H9 (cell line): ENCODE results near the gene ILF3. TPM values are rescaled to one million over a fixed set of nuclear protein-coding genes. Genes with fewer than 3 reads are reported as not detected.
A peak's percentile ranks its signal among the peaks of the same experiment; 100 is the strongest.

ENCODE experiments used
- DNase-seq: peaks from one replicate; pipeline ENCODE4 v3.0.0-alpha.2; 2017
- H2AFZ ChIP-seq: one replicate; pipeline ENCODE4 v1.6.1; 2013; ENCODE audit warnings: mild to moderate bottlenecking, low read length, control low read depth, moderate library complexity
- H2AK5ac ChIP-seq: 2 replicates; pipeline ENCODE4 v1.6.1; 2013; ENCODE audit warnings: low read length, control low read depth, mixed read lengths; ENCODE audit not compliant: insufficient read length
- H2BK120ac ChIP-seq: one replicate; pipeline ENCODE4 v1.6.1; 2013; ENCODE audit warnings: low read depth, mild to moderate bottlenecking, low read length, control low read depth, inconsistent platforms; ENCODE audit not compliant: poor library complexity, severe bottlenecking
- H2BK12ac ChIP-seq: 2 replicates; pipeline ENCODE4 v1.6.1; 2013; ENCODE audit warnings: low read length, control low read depth, mixed read lengths, low read depth; ENCODE audit not compliant: insufficient read length
- H2BK15ac ChIP-seq: 2 replicates; pipeline ENCODE4 v1.6.1; 2013; ENCODE audit warnings: low read depth, low read length, control low read depth
- H2BK20ac ChIP-seq: one replicate; pipeline ENCODE4 v1.6.1; 2013; ENCODE audit warnings: low read depth, mild to moderate bottlenecking, low read length, control low read depth, inconsistent platforms; ENCODE audit not compliant: poor library complexity, severe bottlenecking
- H2BK5ac ChIP-seq: 2 replicates; pipeline ENCODE4 v1.6.1; 2013; ENCODE audit warnings: low read length, control low read depth, mixed read lengths; ENCODE audit not compliant: insufficient read length
- H3K14ac ChIP-seq: 2 replicates; pipeline ENCODE4 v1.6.1; 2013; ENCODE audit warnings: low read length, control low read depth; ENCODE audit not compliant: insufficient read depth
- H3K18ac ChIP-seq: 2 replicates; pipeline ENCODE4 v1.6.1; 2013; ENCODE audit warnings: low read depth, mild to moderate bottlenecking, mixed read lengths, low read length, control low read depth; ENCODE audit not compliant: insufficient read length
- H3K23ac ChIP-seq: 2 replicates; pipeline ENCODE4 v1.6.1; 2013; ENCODE audit warnings: low read length, control low read depth, mixed read lengths, low read depth; ENCODE audit not compliant: insufficient read length
- H3K23me2 ChIP-seq: 2 replicates; pipeline ENCODE4 v1.6.1; 2013; ENCODE audit warnings: low read depth, mild to moderate bottlenecking, mixed read lengths, low read length, control low read depth; ENCODE audit not compliant: insufficient read length, poor library complexity, severe bottlenecking
- H3K27ac ChIP-seq: 2 replicates; pipeline ENCODE4 v1.5.1; 2013; ENCODE audit warnings: low read length, control low read depth, mixed read lengths, low read depth; ENCODE audit not compliant: insufficient read length
- H3K27me3 ChIP-seq: 2 replicates; pipeline ENCODE4 v1.6.1; 2013; ENCODE audit warnings: low read length, control low read depth, inconsistent platforms; ENCODE audit not compliant: insufficient read depth
- H3K4ac ChIP-seq: 2 replicates; pipeline ENCODE4 v1.6.1; 2013; ENCODE audit warnings: low read depth, mild to moderate bottlenecking, control low read depth, inconsistent platforms, low read length, moderate library complexity
- H3K4me1 ChIP-seq: 2 replicates; pipeline ENCODE4 v1.6.1; 2013; ENCODE audit warnings: low read length, control low read depth, inconsistent platforms; ENCODE audit not compliant: insufficient read depth
- H3K4me2 ChIP-seq: 2 replicates; pipeline ENCODE4 v1.6.1; 2013; ENCODE audit warnings: low read length, control low read depth, mixed read lengths; ENCODE audit not compliant: insufficient read length, insufficient read depth
- H3K56ac ChIP-seq: 2 replicates; pipeline ENCODE4 v1.6.1; 2013; ENCODE audit warnings: low read depth, mild to moderate bottlenecking, mixed read lengths, low read length, control low read depth; ENCODE audit not compliant: insufficient read length
- H3K79me1 ChIP-seq: 2 replicates; pipeline ENCODE4 v1.6.1; 2013; ENCODE audit warnings: low read depth, mild to moderate bottlenecking, moderate library complexity, low read length, control low read depth, inconsistent platforms; ENCODE audit not compliant: insufficient read depth, poor library complexity, severe bottlenecking
- H3K79me2 ChIP-seq: 2 replicates; pipeline ENCODE4 v1.6.1; 2013; ENCODE audit warnings: low read length, control low read depth, inconsistent platforms; ENCODE audit not compliant: insufficient read depth
- H3K9ac ChIP-seq: 2 replicates; pipeline ENCODE4 v1.6.1; 2013; ENCODE audit warnings: low read length, control low read depth, mixed read lengths; ENCODE audit not compliant: insufficient read length; ENCODE audit errors: extremely low read depth
- H3K9me3 ChIP-seq: one replicate; pipeline ENCODE4 v1.6.1; 2013; ENCODE audit warnings: low read depth, low read length, inconsistent platforms; ENCODE audit not compliant: control insufficient read depth
- H3T11ph ChIP-seq: one replicate; pipeline ENCODE4 v1.6.1; 2013; ENCODE audit warnings: mild to moderate bottlenecking, low read length, control low read depth, inconsistent platforms
- H4K20me1 ChIP-seq: one replicate; pipeline ENCODE4 v1.6.1; 2013; ENCODE audit not compliant: control insufficient read depth, insufficient read length, insufficient read depth
- H4K5ac ChIP-seq: 2 replicates; pipeline ENCODE4 v1.6.1; 2013; ENCODE audit warnings: low read depth, mild to moderate bottlenecking, mixed read lengths, low read length, control low read depth; ENCODE audit not compliant: insufficient read length
- H4K8ac ChIP-seq: replicated peaks from 2 replicates; pipeline ENCODE4 v1.6.1; 2013; ENCODE audit warnings: low read length, control low read depth, mixed read lengths, low read depth; ENCODE audit not compliant: insufficient read length
- H4K91ac ChIP-seq: 2 replicates; pipeline ENCODE4 v1.6.1; 2013; ENCODE audit warnings: low read depth, mild to moderate bottlenecking, moderate library complexity, mixed read lengths, low read length, control low read depth; ENCODE audit not compliant: insufficient read length
- H3K27ac Mint-ChIP-seq, 3 experiments: 2 replicates in 2 of 3; 3 replicates in 1 of 3; pipeline ENCODE4 v1.8.0; 2020 to 2021; ENCODE audit warnings: mixed read lengths in 3 of 3, mild to moderate bottlenecking in 1 of 3, moderate library complexity in 1 of 3
- H3K27me3 Mint-ChIP-seq: 2 replicates; pipeline ENCODE4 v1.8.0; 2021; ENCODE audit warnings: low read depth, mild to moderate bottlenecking, moderate library complexity, mixed read lengths
- H3K36me3 Mint-ChIP-seq, 3 experiments: 2 replicates in 2 of 3; 3 replicates in 1 of 3; pipeline ENCODE4 v1.8.0; 2020 to 2021; ENCODE audit warnings: low read depth in 3 of 3, mixed read lengths in 3 of 3; ENCODE audit not compliant: insufficient read depth in 1 of 3
- H3K4me1 Mint-ChIP-seq, 2 experiments: 2 replicates each; pipeline ENCODE4 v1.8.0; 2020; ENCODE audit warnings: mixed read lengths in 2 of 2
- H3K4me3 Mint-ChIP-seq, 2 experiments: 2 replicates in 1 of 2; 3 replicates in 1 of 2; pipeline ENCODE4 v1.8.0; 2020 to 2021; ENCODE audit warnings: mild to moderate bottlenecking in 2 of 2, mixed read lengths in 2 of 2, moderate library complexity in 1 of 2
- H3K9me3 Mint-ChIP-seq, 2 experiments: 2 replicates in 1 of 2; 3 replicates in 1 of 2; pipeline ENCODE4 v1.8.0; 2020; ENCODE audit warnings: mild to moderate bottlenecking in 2 of 2, mixed read lengths in 2 of 2, moderate library complexity in 1 of 2
- WGBS: extraction: QIAGEN DNeasy Blood & Tissue Kit; methylation state at CpG from one replicate; pipeline ENCODE4 v1.1.7; 2013; ENCODE audit warnings: missing lambda C conversion rate, low lambda C conversion rate, mixed read lengths; ENCODE audit not compliant: insufficient read length; ENCODE audit errors: extremely low coverage; 5-methylcytosine and 5-hydroxymethylcytosine counted together
- total RNA-seq: library from RNA; stranded (reverse); gene quantifications from 2 replicates; pipeline ENCODE4 v1.2.1, GENCODE V29; 2021
- TF ChIP-seq, protein P1 (sequence below): fragments of 200-600 bp; sonication (generic); conservative IDR thresholded peaks from 3 replicates; pipeline ENCODE4 v1.8.0; 2021; ENCODE audit warnings: antibody characterized with exemption, mild to moderate bottlenecking

Gene ILF3
- total RNA-seq, 1 experiment from 2014 or later: 841 TPM

DNA sequence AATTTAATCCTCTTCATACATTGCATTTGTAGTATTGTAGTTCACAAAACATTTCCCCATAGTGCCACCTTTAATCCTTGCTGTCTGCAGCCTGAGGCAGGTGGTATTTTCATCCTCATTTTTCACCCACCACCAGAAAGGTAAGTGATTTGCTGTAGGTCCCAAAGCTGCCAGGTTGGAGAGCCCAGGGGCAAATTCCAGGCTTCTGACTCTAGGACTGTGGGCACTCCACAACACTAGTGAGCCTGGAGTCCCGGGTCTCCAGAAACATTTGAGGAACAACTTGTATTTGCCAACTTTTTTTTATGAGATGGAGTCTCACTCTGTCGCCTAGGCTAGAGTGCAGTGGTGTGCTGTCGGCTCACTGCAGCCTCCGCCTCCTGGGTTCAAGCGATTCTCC lies 6.2 kb downstream of the ILF3 start:
- H4K20me1 ChIP-seq: no peaks in the 10 kb centered on the region
- no peak overlapping the region for H3K4me2 ChIP-seq
- no peak overlapping the region for H4K8ac ChIP-seq
- no peaks in the 10 kb centered on the region for H3K9me3 ChIP-seq
- no peak overlapping the region for H2BK20ac ChIP-seq
- Mint-ChIP-seq H3K27me3 (peaks cover 4% of the 10 kb centered on the region; the same call in 1 of the 2 replicates), H3K4me1 (peaks cover 42 to 55% of the 10 kb centered on the region in 2 experiments), H3K4me3 (peak overlapping the region; percentile 5 to 27), H3K27ac (peak overlapping the region; percentile 49 to 79 (median 60); a peak in 4 of 7 replicates), H3K36me3 (peaks cover 36 to 69% (median 60%) of the 10 kb centered on the region in 3 experiments), H3K9me3 (no peaks in the 10 kb centered on the region; a peak in 1 of 5 replicates)
- no peak overlapping the region for H3K56ac ChIP-seq
- TF ChIP-seq, protein P1, sequence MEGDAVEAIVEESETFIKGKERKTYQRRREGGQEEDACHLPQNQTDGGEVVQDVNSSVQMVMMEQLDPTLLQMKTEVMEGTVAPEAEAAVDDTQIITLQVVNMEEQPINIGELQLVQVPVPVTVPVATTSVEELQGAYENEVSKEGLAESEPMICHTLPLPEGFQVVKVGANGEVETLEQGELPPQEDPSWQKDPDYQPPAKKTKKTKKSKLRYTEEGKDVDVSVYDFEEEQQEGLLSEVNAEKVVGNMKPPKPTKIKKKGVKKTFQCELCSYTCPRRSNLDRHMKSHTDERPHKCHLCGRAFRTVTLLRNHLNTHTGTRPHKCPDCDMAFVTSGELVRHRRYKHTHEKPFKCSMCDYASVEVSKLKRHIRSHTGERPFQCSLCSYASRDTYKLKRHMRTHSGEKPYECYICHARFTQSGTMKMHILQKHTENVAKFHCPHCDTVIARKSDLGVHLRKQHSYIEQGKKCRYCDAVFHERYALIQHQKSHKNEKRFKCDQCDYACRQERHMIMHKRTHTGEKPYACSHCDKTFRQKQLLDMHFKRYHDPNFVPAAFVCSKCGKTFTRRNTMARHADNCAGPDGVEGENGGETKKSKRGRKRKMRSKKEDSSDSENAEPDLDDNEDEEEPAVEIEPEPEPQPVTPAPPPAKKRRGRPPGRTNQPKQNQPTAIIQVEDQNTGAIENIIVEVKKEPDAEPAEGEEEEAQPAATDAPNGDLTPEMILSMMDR: no peak
- H3K18ac ChIP-seq: no peak overlapping the region
- H3K23ac ChIP-seq: no peak overlapping the region
- no peak overlapping the region for H2BK5ac ChIP-seq
- no peak overlapping the region for H3K9ac ChIP-seq
- no peaks in the 10 kb centered on the region; the same call in 1 of the 2 replicates for H3K4me1 ChIP-seq
- DNase-seq: no peak
- no peak overlapping the region for H2AK5ac ChIP-seq
- no peak overlapping the region for H3K4ac ChIP-seq
- H3K27ac ChIP-seq: no peak overlapping the region
- WGBS: no CpG with 5 or more reads among the region's 5 CpGs
- no peak overlapping the region for H4K91ac ChIP-seq
- no peak overlapping the region for H4K5ac ChIP-seq
- no peak overlapping the region for H2BK15ac ChIP-seq
- peaks cover 90% of the 10 kb centered on the region for H3K79me2 ChIP-seq
- H3K23me2 ChIP-seq: peaks cover 4% of the 10 kb centered on the region
- H2BK12ac ChIP-seq: no peak overlapping the region
- no peaks in the 10 kb centered on the region for H3K79me1 ChIP-seq
- H2AFZ ChIP-seq: no peak overlapping the region
- H3K27me3 ChIP-seq: no peaks in the 10 kb centered on the region
- no peak overlapping the region for H3T11ph ChIP-seq
- H3K14ac ChIP-seq: no peak overlapping the region
- no peak overlapping the region for H2BK120ac ChIP-seq
